Neutrophil (primary cell): ENCODE results near the gene OR2V2.
"Not testable (repeated sequence)": the region's sequence is repeated elsewhere in the genome, so short reads cannot be mapped to it uniquely, and the experiment has no call there.

Source experiments
- H3K27ac ChIP-seq: fragments of 200-600 bp; sonication (generic); 2 replicates; pipeline ENCODE4 v1.5.1; 2016; ENCODE audit warnings: mild to moderate bottlenecking, moderate library complexity
- H3K27me3 ChIP-seq: fragments of 200-600 bp; sonication (generic); 2 replicates; pipeline ENCODE4 v1.6.0; 2016; ENCODE audit warnings: mild to moderate bottlenecking
- H3K36me3 ChIP-seq: fragments of 200-600 bp; sonication (generic); 2 replicates; pipeline ENCODE4 v1.5.1; 2017
- H3K4me1 ChIP-seq, 2 experiments: fragments of 200-600 bp in 1 of 2; sonication (generic) in 1 of 2; 1 replicate in 1 of 2; 2 replicates in 1 of 2; pipeline versions ENCODE4 v1.5.1 to v1.6.1; 2013 to 2016; ENCODE audit warnings: low read depth in 1 of 2, low read length in 1 of 2, mild to moderate bottlenecking in 1 of 2, moderate library complexity in 1 of 2; ENCODE audit not compliant: control insufficient read depth in 1 of 2, insufficient read depth in 1 of 2
- H3K4me3 ChIP-seq, 2 experiments: fragments of 200-600 bp in 1 of 2; sonication (generic) in 1 of 2; 1 replicate in 1 of 2; 2 replicates in 1 of 2; pipeline ENCODE4 v1.5.1; 2013 to 2016; ENCODE audit warnings: low read depth in 1 of 2, low read length in 1 of 2, mild to moderate bottlenecking in 1 of 2, moderate library complexity in 1 of 2
- H3K9me3 ChIP-seq: fragments of 200-600 bp; sonication (generic); 2 replicates; pipeline ENCODE4 v1.5.1; 2016
- TF ChIP-seq, protein P1 (sequence below): fragments of 200-600 bp; sonication (generic); IDR thresholded peaks from 2 replicates; pipeline ENCODE4 v1.5.1; 2016; ENCODE audit warnings: antibody characterized with exemption

The OR2V2 gene, protein sequence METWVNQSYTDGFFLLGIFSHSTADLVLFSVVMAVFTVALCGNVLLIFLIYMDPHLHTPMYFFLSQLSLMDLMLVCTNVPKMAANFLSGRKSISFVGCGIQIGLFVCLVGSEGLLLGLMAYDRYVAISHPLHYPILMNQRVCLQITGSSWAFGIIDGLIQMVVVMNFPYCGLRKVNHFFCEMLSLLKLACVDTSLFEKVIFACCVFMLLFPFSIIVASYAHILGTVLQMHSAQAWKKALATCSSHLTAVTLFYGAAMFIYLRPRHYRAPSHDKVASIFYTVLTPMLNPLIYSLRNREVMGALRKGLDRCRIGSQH

DNA sequence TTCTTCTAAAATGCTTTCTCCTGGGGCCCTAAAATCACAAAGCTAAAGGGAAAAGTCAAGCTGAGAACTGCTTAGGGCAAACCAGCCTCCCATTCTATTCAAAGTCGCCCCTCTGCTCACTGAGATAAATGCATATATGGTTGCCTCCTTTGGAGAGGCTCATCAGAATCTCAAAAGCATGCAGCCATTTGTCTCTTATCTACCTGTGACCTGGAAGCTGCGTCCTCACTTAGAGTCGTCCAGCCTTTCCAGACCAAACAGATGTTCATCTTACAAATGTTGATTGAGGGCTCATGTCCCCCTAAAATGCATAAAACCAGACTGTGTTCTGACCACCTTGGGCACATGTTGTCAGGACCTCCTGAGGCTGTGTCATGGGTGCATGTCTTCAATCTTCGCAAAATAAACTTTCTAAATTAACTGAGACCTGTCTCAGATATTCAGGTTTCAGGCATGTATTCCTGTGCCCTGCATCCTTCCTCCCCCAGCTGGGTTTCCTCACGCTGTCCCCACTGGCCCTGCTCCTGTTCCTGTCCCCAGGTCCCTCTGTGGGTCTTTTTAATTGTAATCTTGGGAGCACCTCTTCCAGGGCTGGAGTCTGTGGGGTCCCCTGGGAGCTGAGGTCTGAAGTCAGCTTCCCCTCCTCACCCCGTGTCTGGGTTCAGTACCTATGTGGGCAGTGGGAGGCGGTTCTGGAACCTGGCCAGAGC is at the start of gene OR2V2:
OR2V2 (plus strand) TSS at position 660 of the 710 bp plus-strand sequence. CDS start 7,357 bp downstream, outside the sequence.
- H3K9me3 ChIP-seq, H3K4me3 ChIP-seq, H3K4me1 ChIP-seq: not testable (repeated sequence)

DNA sequence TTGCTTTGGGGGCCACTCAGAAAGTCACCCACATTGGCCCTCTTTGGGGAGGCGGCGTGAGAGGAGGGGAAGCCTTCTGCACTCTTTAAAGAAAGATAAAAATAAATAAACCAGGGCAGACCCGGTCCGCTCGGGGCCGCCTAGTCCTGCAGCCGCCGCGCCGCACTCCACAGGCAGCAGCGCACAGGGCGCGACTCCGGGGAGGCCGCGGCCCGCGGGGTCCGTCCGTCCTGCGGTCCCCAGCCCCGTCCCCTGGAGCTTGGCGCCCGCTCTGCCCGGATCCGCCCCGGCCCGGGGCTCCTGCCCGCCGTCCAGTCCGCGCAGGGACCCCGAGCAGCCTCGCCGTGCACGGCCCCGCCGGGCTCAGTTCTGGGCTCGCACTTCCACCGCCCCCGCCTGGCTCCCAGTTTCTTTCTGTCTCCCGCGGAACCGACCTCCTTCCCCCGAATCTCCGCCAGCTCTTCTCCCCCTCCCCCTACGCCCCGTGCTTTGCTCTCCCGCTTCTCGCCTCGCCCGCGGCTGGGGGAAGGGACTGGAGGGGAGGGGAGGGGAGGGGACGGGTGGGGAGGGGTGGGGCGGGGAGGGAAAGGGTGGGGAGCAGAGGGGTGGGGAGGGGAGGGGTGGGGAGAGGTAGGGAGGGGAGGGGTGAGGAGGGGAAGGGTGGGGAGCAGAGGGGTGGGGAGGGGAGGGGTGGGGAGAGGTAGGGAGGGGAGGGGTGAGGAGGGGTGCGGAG is 49.5 kb upstream of the OR2V2 start:
- H3K27me3 ChIP-seq = peaks cover 46% of the 10 kb centered on the region
- H3K27ac ChIP-seq, H3K4me3 ChIP-seq, H3K9me3 ChIP-seq, H3K4me1 ChIP-seq, H3K36me3 ChIP-seq: not testable (repeated sequence)

More for the DNA sequence above, at the start of gene OR2V2:
- H3K36me3 ChIP-seq, H3K27ac ChIP-seq: not testable (repeated sequence)
- peaks cover 74% of the 10 kb centered on the region for H3K27me3 ChIP-seq

DNA sequence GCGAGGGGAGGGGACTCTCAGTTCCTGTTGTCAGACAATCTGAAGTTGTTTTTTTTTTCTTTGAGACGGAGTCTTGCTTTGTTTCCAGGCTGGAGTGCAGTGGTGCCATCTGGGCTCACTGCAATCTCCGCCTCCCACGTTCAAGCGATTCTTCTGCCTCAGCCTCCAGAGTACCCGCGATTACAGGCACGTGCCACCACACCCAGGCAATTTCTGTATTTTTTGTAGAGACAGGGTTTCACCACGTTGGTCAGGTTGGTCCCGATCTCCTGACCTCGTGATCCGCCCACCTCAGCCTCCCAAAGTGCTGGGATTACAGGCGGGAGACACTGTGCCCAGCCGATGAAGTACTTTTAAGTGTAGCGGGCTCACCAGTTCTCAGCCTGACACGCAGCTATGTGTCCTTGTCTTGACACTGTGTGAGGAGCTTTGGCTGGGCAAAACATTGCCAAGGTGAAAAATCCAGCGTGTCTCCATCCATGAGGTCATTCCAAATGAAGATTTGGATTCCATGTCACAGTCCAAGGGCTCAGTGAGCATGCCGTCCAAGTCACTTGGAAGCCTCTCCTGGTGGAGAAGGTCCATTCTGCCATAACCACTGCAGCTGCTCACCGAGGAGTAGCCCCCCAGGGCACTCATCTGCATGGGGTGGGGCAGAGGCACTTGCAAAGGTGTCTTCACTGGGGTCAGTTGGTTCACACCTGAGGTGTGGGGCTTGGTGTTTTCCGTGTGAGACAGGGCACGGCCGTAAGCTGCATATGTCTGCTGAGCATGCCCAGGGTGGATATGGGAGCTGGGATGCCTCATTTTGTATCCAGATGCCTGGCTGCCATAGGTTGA is 48.4 kb upstream of the OR2V2 start:
- Histone ChIP-seq H3K4me1 (no peaks in the 10 kb centered on the region), H3K36me3 (no peaks in the 10 kb centered on the region), H3K9me3 (no peaks in the 10 kb centered on the region), H3K27ac (no peak overlapping the region), H3K4me3 (no peak overlapping the region), H3K27me3 (peaks cover 41% of the 10 kb centered on the region)
- TF ChIP-seq, protein P1, sequence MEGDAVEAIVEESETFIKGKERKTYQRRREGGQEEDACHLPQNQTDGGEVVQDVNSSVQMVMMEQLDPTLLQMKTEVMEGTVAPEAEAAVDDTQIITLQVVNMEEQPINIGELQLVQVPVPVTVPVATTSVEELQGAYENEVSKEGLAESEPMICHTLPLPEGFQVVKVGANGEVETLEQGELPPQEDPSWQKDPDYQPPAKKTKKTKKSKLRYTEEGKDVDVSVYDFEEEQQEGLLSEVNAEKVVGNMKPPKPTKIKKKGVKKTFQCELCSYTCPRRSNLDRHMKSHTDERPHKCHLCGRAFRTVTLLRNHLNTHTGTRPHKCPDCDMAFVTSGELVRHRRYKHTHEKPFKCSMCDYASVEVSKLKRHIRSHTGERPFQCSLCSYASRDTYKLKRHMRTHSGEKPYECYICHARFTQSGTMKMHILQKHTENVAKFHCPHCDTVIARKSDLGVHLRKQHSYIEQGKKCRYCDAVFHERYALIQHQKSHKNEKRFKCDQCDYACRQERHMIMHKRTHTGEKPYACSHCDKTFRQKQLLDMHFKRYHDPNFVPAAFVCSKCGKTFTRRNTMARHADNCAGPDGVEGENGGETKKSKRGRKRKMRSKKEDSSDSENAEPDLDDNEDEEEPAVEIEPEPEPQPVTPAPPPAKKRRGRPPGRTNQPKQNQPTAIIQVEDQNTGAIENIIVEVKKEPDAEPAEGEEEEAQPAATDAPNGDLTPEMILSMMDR = no peak

DNA sequence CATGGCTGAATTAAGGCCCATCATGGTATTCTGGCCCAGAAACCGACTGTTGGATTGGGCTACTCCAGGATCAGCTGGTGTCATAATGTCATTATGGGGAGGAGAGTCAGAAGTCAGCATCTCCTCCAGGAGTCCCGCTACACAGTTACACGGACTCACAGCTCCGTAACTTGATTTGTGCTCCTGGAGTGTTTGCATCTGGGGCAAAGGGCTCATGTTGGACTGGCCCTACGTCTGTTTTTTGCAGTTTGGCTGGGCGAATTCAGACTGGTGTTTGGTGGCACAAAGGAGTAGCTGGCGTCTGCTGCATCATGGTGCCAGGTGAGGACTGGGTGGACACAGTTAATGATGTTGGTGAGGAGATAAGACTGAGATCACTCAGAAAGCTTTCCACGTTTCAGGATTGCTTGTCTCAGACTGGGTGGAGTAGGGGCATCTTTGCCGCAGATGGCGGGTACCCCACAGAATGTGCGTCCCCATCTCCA is 47.7 kb upstream of the OR2V2 start:
- Histone ChIP-seq H3K36me3 (no peaks in the 10 kb centered on the region), H3K4me3 (no peak overlapping the region), H3K27ac (no peak overlapping the region), H3K27me3 (peaks cover 46% of the 10 kb centered on the region), H3K4me1 (no peaks in the 10 kb centered on the region), H3K9me3 (no peaks in the 10 kb centered on the region)
- TF ChIP-seq, protein P1 = no peak

DNA sequence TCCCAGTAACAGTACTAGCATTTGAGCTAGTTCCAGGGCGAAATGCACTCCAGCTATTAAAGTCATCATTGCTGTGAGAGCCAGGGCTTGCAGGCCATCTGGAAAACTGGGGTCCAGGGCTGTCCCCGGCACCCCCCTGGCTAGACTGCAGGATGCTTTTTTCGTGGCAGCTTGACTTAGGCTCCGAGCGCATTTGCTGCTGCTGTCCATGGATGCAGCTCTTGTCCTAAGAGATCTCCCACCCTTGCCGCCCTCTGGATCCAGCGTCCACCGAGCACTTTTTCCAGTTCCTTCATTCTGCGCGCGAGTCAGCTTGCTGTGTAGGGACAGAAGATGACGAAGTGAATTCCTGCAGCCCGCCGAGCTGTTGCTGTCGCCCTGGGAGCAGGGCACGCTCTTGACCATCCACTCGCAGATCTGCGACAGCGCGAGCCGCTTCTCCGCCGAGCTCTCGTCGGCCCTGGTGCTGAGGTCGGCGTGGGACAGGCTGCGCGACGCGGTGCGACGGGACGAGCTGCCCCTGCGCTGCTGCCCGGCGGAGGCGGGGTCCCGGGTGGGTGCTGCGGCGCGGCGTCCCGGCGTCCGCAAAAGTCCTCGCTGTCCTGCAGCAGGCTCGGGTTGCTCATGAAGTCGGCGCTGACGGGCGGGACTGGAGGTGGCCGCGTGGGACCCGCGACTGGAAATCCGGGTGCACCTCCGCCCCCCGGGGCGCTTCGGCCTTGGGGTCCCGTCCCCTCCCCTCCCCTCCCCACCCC is 47.1 kb upstream of the OR2V2 start:
- H3K4me1 ChIP-seq = no peaks in the 10 kb centered on the region
- no peaks in the 10 kb centered on the region for H3K36me3 ChIP-seq
- no peaks in the 10 kb centered on the region for H3K9me3 ChIP-seq
- H3K27me3 ChIP-seq = peaks cover 49% of the 10 kb centered on the region
- TF ChIP-seq, protein P1 = no peak
- no peak overlapping the region for H3K27ac ChIP-seq
- H3K4me3 ChIP-seq = no peak overlapping the region

DNA sequence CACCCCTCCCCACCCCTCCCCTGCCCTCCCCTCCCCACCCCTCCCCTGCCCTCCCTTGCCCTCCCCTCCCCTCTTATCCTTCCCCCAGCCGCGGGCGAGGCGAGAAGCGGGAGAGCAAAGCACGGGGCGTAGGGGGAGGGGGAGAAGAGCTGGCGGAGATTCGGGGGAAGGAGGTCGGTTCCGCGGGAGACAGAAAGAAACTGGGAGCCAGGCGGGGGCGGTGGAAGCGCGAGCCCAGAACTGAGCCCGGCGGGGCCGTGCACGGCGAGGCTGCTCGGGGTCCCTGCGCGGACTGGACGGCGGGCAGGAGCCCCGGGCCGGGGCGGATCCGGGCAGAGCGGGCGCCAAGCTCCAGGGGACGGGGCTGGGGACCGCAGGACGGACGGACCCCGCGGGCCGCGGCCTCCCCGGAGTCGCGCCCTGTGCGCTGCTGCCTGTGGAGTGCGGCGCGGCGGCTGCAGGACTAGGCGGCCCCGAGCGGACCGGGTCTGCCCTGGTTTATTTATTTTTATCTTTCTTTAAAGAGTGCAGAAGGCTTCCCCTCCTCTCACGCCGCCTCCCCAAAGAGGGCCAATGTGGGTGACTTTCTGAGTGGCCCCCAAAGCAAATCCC is 46.2 kb upstream of the OR2V2 start:
- not testable (repeated sequence) for H3K4me1 ChIP-seq, H3K36me3 ChIP-seq, H3K27ac ChIP-seq, H3K9me3 ChIP-seq, H3K4me3 ChIP-seq
- H3K27me3 ChIP-seq = peaks cover 53% of the 10 kb centered on the region

DNA sequence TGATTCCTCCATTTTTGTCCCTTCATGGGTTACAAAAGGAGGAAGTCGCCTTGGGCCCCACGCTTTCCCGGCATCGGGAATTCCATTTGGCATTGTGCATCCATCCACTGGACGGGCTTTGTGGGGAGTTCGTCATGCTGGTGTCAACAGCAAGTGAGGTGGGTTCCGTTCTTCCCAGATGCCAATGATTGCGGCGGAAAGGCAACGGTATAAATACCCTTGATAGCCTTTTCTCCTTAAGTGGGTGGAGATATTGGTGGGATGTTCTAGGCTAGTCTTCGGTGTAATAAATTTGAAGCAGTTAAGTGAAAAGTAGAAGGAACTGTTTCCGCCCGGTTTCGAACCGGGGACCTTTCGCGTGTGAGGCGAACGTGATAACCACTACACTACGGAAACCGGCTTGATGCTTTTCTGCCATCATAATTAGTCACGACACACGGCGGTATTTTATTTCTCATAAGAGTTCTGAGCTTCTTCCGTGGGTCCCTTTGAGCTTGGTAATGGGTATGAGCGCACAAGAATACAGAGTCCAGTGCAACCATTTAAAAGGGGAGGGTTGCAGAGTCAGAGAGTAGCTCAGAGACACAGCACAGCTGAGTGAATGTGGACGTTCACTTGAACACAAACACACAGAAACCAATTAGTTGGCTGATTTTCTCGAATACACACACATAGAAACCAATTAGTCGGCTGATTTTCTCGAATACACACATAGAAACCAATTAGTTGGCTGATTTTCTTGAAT is 45.3 kb upstream of the OR2V2 start:
- H3K36me3 ChIP-seq, H3K9me3 ChIP-seq, H3K4me3 ChIP-seq, H3K4me1 ChIP-seq, H3K27ac ChIP-seq: not testable (repeated sequence)
- H3K27me3 ChIP-seq = peaks cover 63% of the 10 kb centered on the region

DNA sequence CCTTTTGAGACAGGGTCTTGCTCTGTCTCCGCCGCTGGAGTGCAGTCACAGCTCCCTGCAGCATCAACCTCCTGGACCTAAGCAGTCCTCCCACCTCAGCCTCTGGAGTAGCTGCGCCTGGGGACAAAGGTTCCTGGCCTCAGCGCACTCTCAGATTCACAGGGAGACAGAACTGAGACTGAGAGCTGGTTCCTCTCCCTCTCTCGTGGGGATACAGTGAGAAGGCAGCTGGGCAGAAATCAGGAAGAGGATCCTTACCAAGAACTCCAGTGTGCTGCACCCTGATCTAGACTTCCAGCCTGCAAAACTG is 43.2 kb upstream of the OR2V2 start:
- peaks cover 75% of the 10 kb centered on the region for H3K27me3 ChIP-seq
- H3K4me3 ChIP-seq = not testable (repeated sequence)

More for the DNA sequence above, 43.2 kb upstream of the OR2V2 start:
- not testable (repeated sequence) for H3K36me3 ChIP-seq, H3K27ac ChIP-seq, H3K4me1 ChIP-seq, H3K9me3 ChIP-seq
